ENCODE measurements around the gene C16orf78. TPM values are rescaled to one million over a fixed set of nuclear protein-coding genes. Genes with fewer than 3 reads are reported as not detected.

C16orf78 gene
- total and polyA plus RNA-seq, 2 of the 8 experiments (the other 6 are each of a cell fraction or from before 2014, with no cell fraction given) = not detected

DNA sequence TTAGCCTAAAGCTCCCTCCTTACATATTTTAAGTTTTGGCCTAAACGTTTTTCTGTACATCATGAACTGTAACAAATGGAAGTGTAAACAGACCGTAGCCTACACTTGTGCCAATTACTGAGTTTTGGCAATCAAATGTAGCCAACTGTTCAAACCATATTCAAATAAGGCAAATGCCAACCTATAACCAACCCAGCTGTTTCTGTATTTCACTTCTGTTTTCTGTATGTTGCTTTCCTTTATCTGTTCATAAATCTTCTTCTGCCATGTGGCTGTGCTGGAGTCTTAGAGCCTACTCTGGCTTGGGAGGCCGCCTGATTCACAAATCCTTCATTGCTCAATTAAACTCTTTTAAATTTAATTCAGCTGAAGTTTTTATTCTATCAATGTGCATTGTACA is 6.9 kb upstream of the C16orf78 start:
- no peak overlapping the region; a peak in 1 of 4 replicates for H3K4me2 ChIP-seq (ENCODE audit: insufficient read depth in 1 of 2, low read depth in 2 of 2, low read length in 2 of 2)
- H3K4me3 ChIP-seq (ENCODE audit: extremely low read depth in 1 of 4, insufficient read depth in 2 of 4, low read depth in 3 of 4, low read length in 4 of 4) = no peak overlapping the region
- DNase-seq (ENCODE audit: low read depth in 1 of 2, low spot score in 2 of 2) = no peak
- H3K4me1 ChIP-seq (replicated peaks in 1 of 4; ENCODE audit: control insufficient read depth in 3 of 4, insufficient read depth in 4 of 4, low read length in 3 of 4) = peaks cover 0 to 19% (median 8%) of the 10 kb centered on the region in 4 experiments; a peak in 4 of 7 replicates
- no peaks in the 10 kb centered on the region for H3K79me2 ChIP-seq (ENCODE audit: control insufficient read depth in 1 of 2, insufficient read depth in 2 of 2, low read length in 2 of 2)
- no peak overlapping the region for H2BK20ac ChIP-seq (ENCODE audit: low read length)
- H3K23me2 ChIP-seq (ENCODE audit: low read depth, low read length) = no peaks in the 10 kb centered on the region
- H3K9ac ChIP-seq (replicated peaks in 1 of 4; ENCODE audit: extremely low read depth in 1 of 4, low read depth in 3 of 4, low read length in 3 of 4) = no peak overlapping the region; a peak in 1 of 7 replicates
- ChIA-PET POLR2A (ENCODE audit: partially characterized antibody) (interaction anchor here (0.6 to 2.8 kb wide), 2 partner anchors 10 to 698 kb away, joined by 4 to 12 read pairs; no protein-coding TSS in a partner anchor), CTCF (ENCODE audit: partially characterized antibody) (interaction anchor here (1.4 to 2.0 kb wide), 2 partner anchors 17 to 18 kb away, joined by 4 to 8 read pairs; no protein-coding TSS in a partner anchor)
- no peak overlapping the region for H2BK120ac ChIP-seq (replicated peaks; ENCODE audit: low read depth, low read length)
- 81% methylated on average over 3 of the region's 3 CpGs; no CpG with 5 or more reads in 1 of the 2 experiments for WGBS, 2 experiments (ENCODE audit: extremely low coverage in 1 of 2, insufficient coverage in 1 of 2, insufficient read length in 1 of 2, insufficient replicate concordance in 2 of 2, low coverage in 1 of 2, low lambda C conversion rate in 2 of 2, missing lambda C conversion rate in 1 of 2)
- H2AK5ac ChIP-seq (ENCODE audit: low read depth, low read length) = no peak overlapping the region
- H2AFZ ChIP-seq (ENCODE audit: low read length) = no peak overlapping the region
- no peaks in the 10 kb centered on the region; the same call in 1 of the 2 replicates for H3K79me1 ChIP-seq (ENCODE audit: low read depth, low read length)
- H3K14ac ChIP-seq (ENCODE audit: insufficient read length) = no peak overlapping the region
- no peak overlapping the region for H4K91ac ChIP-seq (replicated peaks; ENCODE audit: insufficient read length, low read length)
- no peak for TF ChIP-seq BRCA1 (IDR thresholded peaks at IDR 0.05; ENCODE audit: low read depth, low read length)
- TF ChIP-seq, protein P1, sequence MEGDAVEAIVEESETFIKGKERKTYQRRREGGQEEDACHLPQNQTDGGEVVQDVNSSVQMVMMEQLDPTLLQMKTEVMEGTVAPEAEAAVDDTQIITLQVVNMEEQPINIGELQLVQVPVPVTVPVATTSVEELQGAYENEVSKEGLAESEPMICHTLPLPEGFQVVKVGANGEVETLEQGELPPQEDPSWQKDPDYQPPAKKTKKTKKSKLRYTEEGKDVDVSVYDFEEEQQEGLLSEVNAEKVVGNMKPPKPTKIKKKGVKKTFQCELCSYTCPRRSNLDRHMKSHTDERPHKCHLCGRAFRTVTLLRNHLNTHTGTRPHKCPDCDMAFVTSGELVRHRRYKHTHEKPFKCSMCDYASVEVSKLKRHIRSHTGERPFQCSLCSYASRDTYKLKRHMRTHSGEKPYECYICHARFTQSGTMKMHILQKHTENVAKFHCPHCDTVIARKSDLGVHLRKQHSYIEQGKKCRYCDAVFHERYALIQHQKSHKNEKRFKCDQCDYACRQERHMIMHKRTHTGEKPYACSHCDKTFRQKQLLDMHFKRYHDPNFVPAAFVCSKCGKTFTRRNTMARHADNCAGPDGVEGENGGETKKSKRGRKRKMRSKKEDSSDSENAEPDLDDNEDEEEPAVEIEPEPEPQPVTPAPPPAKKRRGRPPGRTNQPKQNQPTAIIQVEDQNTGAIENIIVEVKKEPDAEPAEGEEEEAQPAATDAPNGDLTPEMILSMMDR (IDR thresholded peaks at IDR 0.05; ENCODE audit: control extremely low read depth in 1 of 3, insufficient read depth in 1 of 3, low read depth in 1 of 3, low read length in 3 of 3) = no peak
- TF ChIP-seq TBP (IDR thresholded peaks at IDR 0.05; ENCODE audit: low read depth, low read length) = no peak
- no peak for TF ChIP-seq KDM5A (IDR thresholded peaks at IDR 0.05; ENCODE audit: low read length)
- no peak for TF ChIP-seq POLR2A (IDR thresholded peaks at IDR 0.05; ENCODE audit: control extremely low read depth in 1 of 2, low read depth in 2 of 2, low read length in 2 of 2)
- no peak for TF ChIP-seq RAD21 (IDR thresholded peaks at IDR 0.05 in 1 of 2, conservative IDR thresholded peaks at IDR 0.05 in 1 of 2; ENCODE audit: low read depth in 2 of 2, low read length in 2 of 2)
- TF ChIP-seq EZH2 (IDR thresholded peaks at IDR 0.05; ENCODE audit: low read depth, low read length, severe bottlenecking) = no peak
- no peaks in the 10 kb centered on the region for H3K36me3 ChIP-seq (ENCODE audit: control insufficient read depth in 2 of 4, insufficient read depth in 4 of 4, low read length in 3 of 4)
- H3K9me3 ChIP-seq (ENCODE audit: insufficient read depth in 2 of 2, low read depth in 1 of 2, low read length in 1 of 2) = peaks cover 4 to 5% of the 10 kb centered on the region in 2 experiments; a peak in 2 of 4 replicates
- no peak overlapping the region for H3K4ac ChIP-seq (replicated peaks; ENCODE audit: insufficient read length, low read depth, low read length)
- no peak overlapping the region for H2BK15ac ChIP-seq (ENCODE audit: low read length)
- H4K5ac ChIP-seq (ENCODE audit: insufficient read length, low read depth, low read length) = no peak overlapping the region
- H2BK12ac ChIP-seq (ENCODE audit: low read depth, low read length) = no peak overlapping the region
- H3K23ac ChIP-seq (ENCODE audit: insufficient read length) = no peak overlapping the region
- H3K27me3 ChIP-seq (replicated peaks in 1 of 4; ENCODE audit: control insufficient read depth in 3 of 4, extremely low read depth in 1 of 4, insufficient read depth in 3 of 4, low read length in 3 of 4) = no peaks in the 10 kb centered on the region; a peak in 1 of 7 replicates
- no peak for FAIRE-seq
- no peak overlapping the region for H4K8ac ChIP-seq (ENCODE audit: extremely low read depth, insufficient read depth, low read length)
- H2BK5ac ChIP-seq (ENCODE audit: low read depth, low read length) = no peak overlapping the region
- H3K56ac ChIP-seq (replicated peaks; ENCODE audit: insufficient read length, low read depth, low read length) = no peak overlapping the region
- peak overlapping the region; percentile 9; the same call in 1 of the 2 replicates for H3K18ac ChIP-seq (ENCODE audit: extremely low read depth, low read length)
- no peak overlapping the region for H3K27ac ChIP-seq (ENCODE audit: low read depth, low read length)
- no peaks in the 10 kb centered on the region for H4K20me1 ChIP-seq (replicated peaks in 1 of 2; ENCODE audit: control insufficient read depth in 1 of 2, insufficient read depth in 2 of 2, low read length in 2 of 2)
